Liver (tissue), 9 donors: ENCODE results near the gene MEF2A. TPM values are rescaled to one million over a fixed set of nuclear protein-coding genes. Genes with fewer than 3 reads are reported as not detected.

Experiments used
- DNase-seq: peaks from one replicate; pipeline ENCODE4 v3.0.0-alpha.2; 2017; ENCODE audit warnings: low spot score
- H3K27ac ChIP-seq, 2 donors: one replicate each; pipeline ENCODE4 v1.7.0; 2013; ENCODE audit warnings: inconsistent platforms in 2 of 2, low read length in 2 of 2, control low read depth in 1 of 2, low read depth in 1 of 2, mild to moderate bottlenecking in 1 of 2
- H3K27me3 ChIP-seq, 4 donors: one replicate each; pipeline versions ENCODE4 v1.6.1 to v1.7.0; 2013; ENCODE audit warnings: low read length in 3 of 4, inconsistent platforms in 1 of 4, mild to moderate bottlenecking in 1 of 4, moderate library complexity in 1 of 4; ENCODE audit not compliant: control insufficient read depth in 4 of 4, insufficient read depth in 4 of 4
- H3K36me3 ChIP-seq, 4 donors: one replicate each; pipeline versions ENCODE4 v1.6.1 to v1.7.0; 2013; ENCODE audit warnings: low read length in 3 of 4, mild to moderate bottlenecking in 3 of 4, low read depth in 1 of 4, moderate library complexity in 1 of 4; ENCODE audit not compliant: control insufficient read depth in 4 of 4, insufficient read depth in 3 of 4
- H3K4me1 ChIP-seq, 4 donors: one replicate each; pipeline versions ENCODE4 v1.6.1 to v1.7.0; 2013; ENCODE audit warnings: low read length in 3 of 4, mild to moderate bottlenecking in 3 of 4, moderate library complexity in 1 of 4; ENCODE audit not compliant: control insufficient read depth in 4 of 4, insufficient read depth in 4 of 4
- H3K4me3 ChIP-seq, 3 donors: one replicate each; pipeline versions ENCODE4 v1.6.1 to v1.7.0; 2013; ENCODE audit warnings: low read length in 3 of 3, control low read depth in 1 of 3, low read depth in 1 of 3, mild to moderate bottlenecking in 1 of 3
- H3K9ac ChIP-seq, 2 donors: one replicate each; pipeline ENCODE4 v1.7.0; 2013; ENCODE audit warnings: low read length in 2 of 2, mild to moderate bottlenecking in 2 of 2, moderate library complexity in 2 of 2, control low read depth in 1 of 2, low read depth in 1 of 2
- H3K9me3 ChIP-seq, 4 donors: one replicate each; pipeline versions ENCODE4 v1.6.1 to v1.7.0; 2013; ENCODE audit warnings: low read length in 3 of 4; ENCODE audit not compliant: control insufficient read depth in 4 of 4
- EGR1 ChIP-seq, 2 donors: IDR thresholded peaks; 2 replicates each; pipeline ENCODE4 v1.6.1; 2016 to 2018; ENCODE audit warnings: antibody characterized with exemption in 2 of 2, low read depth in 2 of 2
- FOXA1 ChIP-seq: IDR thresholded peaks from 2 replicates; pipeline ENCODE4 v1.6.1; 2016; ENCODE audit warnings: antibody characterized with exemption
- FOXA2 ChIP-seq: IDR thresholded peaks from 2 replicates; pipeline ENCODE4 v1.6.1; 2016; ENCODE audit warnings: antibody characterized with exemption
- GABPA ChIP-seq, 2 donors: IDR thresholded peaks in 1 of 2; conservative IDR thresholded peaks in 1 of 2; 2 replicates each; pipeline ENCODE4 v1.6.1; 2016; ENCODE audit warnings: antibody characterized with exemption in 2 of 2, mild to moderate bottlenecking in 1 of 2, moderate library complexity in 1 of 2
- HNF4G ChIP-seq: IDR thresholded peaks from 2 replicates; pipeline ENCODE4 v1.6.1; 2016; ENCODE audit warnings: antibody characterized with exemption
- JUND ChIP-seq, 2 donors: IDR thresholded peaks; 2 replicates each; pipeline ENCODE4 v1.6.1; 2016; ENCODE audit warnings: antibody characterized with exemption in 2 of 2
- NR2F2 ChIP-seq: IDR thresholded peaks from 2 replicates; pipeline ENCODE4 v1.6.1; 2016; ENCODE audit warnings: antibody characterized with exemption
- RAD21 ChIP-seq, 2 donors: IDR thresholded peaks; 2 replicates each; pipeline ENCODE4 v1.6.1; 2016; ENCODE audit warnings: antibody characterized with exemption in 2 of 2, mild to moderate bottlenecking in 2 of 2
- RXRA ChIP-seq, 2 donors: IDR thresholded peaks; 2 replicates each; pipeline ENCODE4 v1.6.1; 2017 to 2018; ENCODE audit warnings: antibody characterized with exemption in 2 of 2, mild to moderate bottlenecking in 1 of 2
- SP1 ChIP-seq: IDR thresholded peaks from 2 replicates; pipeline ENCODE4 v1.6.1; 2018; ENCODE audit warnings: antibody characterized with exemption, mild to moderate bottlenecking
- TAF1 ChIP-seq: conservative IDR thresholded peaks from 2 replicates; pipeline ENCODE4 v1.6.1; 2016; ENCODE audit warnings: antibody characterized with exemption, mild to moderate bottlenecking
- YY1 ChIP-seq: IDR thresholded peaks from 2 replicates; pipeline ENCODE4 v1.6.1; 2016; ENCODE audit warnings: antibody characterized with exemption, mild to moderate bottlenecking
- WGBS: extraction: QIAGEN DNeasy Blood & Tissue Kit; methylation state at CpG from one replicate; pipeline ENCODE4 v1.1.7; 2013; 5-methylcytosine and 5-hydroxymethylcytosine counted together
- polyA plus RNA-seq, 2 donors: library from polyadenylated mRNA; stranded (reverse) in 1 of 2; unstranded in 1 of 2; fragments of 200-250 nt in 1 of 2; fragments of >200 nt in 1 of 2; fragmentation: Nextera tagmentation in 1 of 2; extraction: Ambion mirVana in 1 of 2; gene quantifications; one replicate each; pipeline versions ENCODE4 v1.2.1 to v1.2.3, GENCODE V29; 2013 to 2015
- total RNA-seq, 2 donors: library from RNA; depleted of rRNA; stranded (reverse); fragments of >200 nt; gene quantifications; one replicate each; pipeline ENCODE4 v1.2.3, GENCODE V29; 2014
- TF ChIP-seq, protein P1 (sequence below): IDR thresholded peaks from 2 replicates; pipeline ENCODE4 v1.6.1; 2016; ENCODE audit warnings: antibody characterized with exemption
- TF ChIP-seq, protein P2 (sequence below): IDR thresholded peaks from 2 replicates; pipeline ENCODE4 v1.6.1; 2016; ENCODE audit warnings: antibody characterized with exemption
- TF ChIP-seq, protein P3 (sequence below): IDR thresholded peaks from 2 replicates; pipeline ENCODE4 v1.6.1; 2016; ENCODE audit warnings: antibody characterized with exemption
- TF ChIP-seq, protein P4 (sequence below): fragments of 150-350 bp; IDR thresholded peaks from 2 replicates; pipeline ENCODE4 v1.5.1; 2017; ENCODE audit warnings: improper control_type of control experiment, low read depth, low read length; ENCODE audit not compliant: missing input control
- TF ChIP-seq, protein P5 (sequence below): IDR thresholded peaks from 2 replicates; pipeline ENCODE4 v1.6.1; 2016; ENCODE audit warnings: antibody characterized with exemption, mild to moderate bottlenecking
- donor health status: healthy.
- donor health status: healthy.
- donor health status: healthy.
- donor health status: healthy.
- donor health status: healthy.

Gene MEF2A
- total and polyA plus RNA-seq, 4 donors = 8.5 to 45.9 (median 18.2) TPM

DNA sequence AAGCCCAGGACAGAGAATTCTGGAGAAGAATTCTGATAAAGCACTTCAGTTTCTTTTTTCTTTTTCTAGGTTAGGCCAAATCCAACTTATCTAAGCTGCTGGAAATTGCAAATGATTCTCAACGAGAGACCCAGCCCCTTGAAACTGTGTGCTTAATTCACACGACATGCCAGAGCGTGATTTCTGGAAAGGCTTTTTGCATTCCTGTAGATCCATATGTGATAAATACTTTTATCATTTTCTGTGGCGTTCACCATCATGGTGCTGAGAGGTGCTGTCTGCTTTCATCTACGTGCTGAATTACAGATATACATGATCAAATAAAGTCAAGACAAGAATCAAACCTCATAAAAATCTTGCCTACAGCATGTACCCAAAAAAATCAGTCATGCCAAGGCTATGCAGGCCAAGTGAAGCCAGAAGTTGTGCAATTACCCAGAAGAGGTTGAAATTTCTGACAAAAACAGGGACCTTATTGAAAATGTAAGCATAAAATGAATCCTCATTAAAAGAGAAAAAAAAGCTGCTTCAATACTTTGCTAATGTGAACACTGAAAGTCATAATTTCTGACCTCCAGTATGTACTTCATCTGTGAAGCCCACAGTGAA lies 10.8 kb upstream of the MEF2A start:
- H3K4me1 ChIP-seq = no peaks in the 10 kb centered on the region
- H3K4me3 ChIP-seq = no peak overlapping the region
- no peaks in the 10 kb centered on the region for H3K27me3 ChIP-seq
- WGBS = 83% methylated on average over 5 of the region's 5 CpGs
- H3K9ac ChIP-seq = no peak overlapping the region
- H3K36me3 ChIP-seq = no peaks in the 10 kb centered on the region
- H3K9me3 ChIP-seq = no peaks in the 10 kb centered on the region
- DNase-seq = no peak
- TF ChIP-seq, protein P1, sequence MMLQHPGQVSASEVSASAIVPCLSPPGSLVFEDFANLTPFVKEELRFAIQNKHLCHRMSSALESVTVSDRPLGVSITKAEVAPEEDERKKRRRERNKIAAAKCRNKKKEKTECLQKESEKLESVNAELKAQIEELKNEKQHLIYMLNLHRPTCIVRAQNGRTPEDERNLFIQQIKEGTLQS = no peak
- TF ChIP-seq TAF1 (no peak), NR2F2 (no peak), JUND (IDR thresholded peaks at IDR 0.05) (no peak), RAD21 (IDR thresholded peaks at IDR 0.05) (no peak), FOXA1 (no peak), YY1 (no peak), SP1 (no peak)
- TF ChIP-seq, protein P2, sequence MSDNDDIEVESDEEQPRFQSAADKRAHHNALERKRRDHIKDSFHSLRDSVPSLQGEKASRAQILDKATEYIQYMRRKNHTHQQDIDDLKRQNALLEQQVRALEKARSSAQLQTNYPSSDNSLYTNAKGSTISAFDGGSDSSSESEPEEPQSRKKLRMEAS = no peak
- TF ChIP-seq, protein P3, sequence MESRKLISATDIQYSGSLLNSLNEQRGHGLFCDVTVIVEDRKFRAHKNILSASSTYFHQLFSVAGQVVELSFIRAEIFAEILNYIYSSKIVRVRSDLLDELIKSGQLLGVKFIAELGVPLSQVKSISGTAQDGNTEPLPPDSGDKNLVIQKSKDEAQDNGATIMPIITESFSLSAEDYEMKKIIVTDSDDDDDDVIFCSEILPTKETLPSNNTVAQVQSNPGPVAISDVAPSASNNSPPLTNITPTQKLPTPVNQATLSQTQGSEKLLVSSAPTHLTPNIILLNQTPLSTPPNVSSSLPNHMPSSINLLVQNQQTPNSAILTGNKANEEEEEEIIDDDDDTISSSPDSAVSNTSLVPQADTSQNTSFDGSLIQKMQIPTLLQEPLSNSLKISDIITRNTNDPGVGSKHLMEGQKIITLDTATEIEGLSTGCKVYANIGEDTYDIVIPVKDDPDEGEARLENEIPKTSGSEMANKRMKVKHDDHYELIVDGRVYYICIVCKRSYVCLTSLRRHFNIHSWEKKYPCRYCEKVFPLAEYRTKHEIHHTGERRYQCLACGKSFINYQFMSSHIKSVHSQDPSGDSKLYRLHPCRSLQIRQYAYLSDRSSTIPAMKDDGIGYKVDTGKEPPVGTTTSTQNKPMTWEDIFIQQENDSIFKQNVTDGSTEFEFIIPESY = no peak
- TF ChIP-seq, protein P4, sequence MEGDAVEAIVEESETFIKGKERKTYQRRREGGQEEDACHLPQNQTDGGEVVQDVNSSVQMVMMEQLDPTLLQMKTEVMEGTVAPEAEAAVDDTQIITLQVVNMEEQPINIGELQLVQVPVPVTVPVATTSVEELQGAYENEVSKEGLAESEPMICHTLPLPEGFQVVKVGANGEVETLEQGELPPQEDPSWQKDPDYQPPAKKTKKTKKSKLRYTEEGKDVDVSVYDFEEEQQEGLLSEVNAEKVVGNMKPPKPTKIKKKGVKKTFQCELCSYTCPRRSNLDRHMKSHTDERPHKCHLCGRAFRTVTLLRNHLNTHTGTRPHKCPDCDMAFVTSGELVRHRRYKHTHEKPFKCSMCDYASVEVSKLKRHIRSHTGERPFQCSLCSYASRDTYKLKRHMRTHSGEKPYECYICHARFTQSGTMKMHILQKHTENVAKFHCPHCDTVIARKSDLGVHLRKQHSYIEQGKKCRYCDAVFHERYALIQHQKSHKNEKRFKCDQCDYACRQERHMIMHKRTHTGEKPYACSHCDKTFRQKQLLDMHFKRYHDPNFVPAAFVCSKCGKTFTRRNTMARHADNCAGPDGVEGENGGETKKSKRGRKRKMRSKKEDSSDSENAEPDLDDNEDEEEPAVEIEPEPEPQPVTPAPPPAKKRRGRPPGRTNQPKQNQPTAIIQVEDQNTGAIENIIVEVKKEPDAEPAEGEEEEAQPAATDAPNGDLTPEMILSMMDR = no peak
- H3K27ac ChIP-seq = no peak overlapping the region

DNA sequence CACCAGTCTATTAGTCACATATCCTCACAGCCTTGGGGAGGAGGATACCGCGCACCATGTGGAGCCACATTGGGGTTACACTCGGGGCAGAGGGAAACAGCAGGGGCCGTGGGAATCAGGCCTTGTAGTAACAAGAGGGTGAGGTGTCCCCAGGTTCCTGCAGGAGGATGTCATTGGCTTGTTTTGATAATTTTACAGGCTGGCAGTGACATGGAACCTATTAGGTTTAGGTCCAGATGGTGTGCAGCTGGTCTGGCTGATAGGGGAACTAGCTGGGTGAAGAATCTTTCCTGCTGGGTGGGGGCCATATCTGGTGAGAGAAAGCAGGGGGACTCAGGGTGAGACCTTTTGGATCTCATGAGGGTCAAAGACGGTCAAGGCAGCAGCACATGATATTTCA lies 9.8 kb upstream of the MEF2A start:
- TF ChIP-seq FOXA2 = no peak
- Histone ChIP-seq H3K4me3 (no peak overlapping the region), H3K36me3 (no peaks in the 10 kb centered on the region), H3K27me3 (no peaks in the 10 kb centered on the region), H3K27ac (no peak overlapping the region), H3K9ac (no peak overlapping the region), H3K9me3 (no peaks in the 10 kb centered on the region), H3K4me1 (no peaks in the 10 kb centered on the region)
- WGBS = 81% methylated on average over 5 of the region's 5 CpGs
- DNase-seq = no peak

DNA sequence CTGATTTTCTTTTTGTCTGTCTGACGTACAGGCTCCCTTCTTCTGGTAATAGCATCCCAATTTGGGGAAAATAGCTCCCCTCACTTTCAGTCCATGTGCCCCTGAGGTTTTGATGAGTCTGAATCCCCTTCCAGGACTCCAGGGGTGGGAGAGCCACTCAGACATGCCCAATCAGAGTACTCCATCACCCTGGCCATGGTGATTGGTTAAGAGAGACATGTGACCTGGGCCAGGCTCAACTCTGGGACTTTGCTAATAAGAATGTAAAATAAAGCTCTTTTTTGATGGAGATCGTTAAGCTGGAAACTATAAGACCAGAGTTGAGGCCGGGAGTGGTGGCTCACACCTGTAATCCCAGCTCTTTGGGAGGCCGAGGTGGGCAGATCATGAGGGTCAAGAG lies 9.2 kb upstream of the MEF2A start:
- Histone ChIP-seq H3K27ac (no peak overlapping the region), H3K9ac (no peak overlapping the region), H3K9me3 (no peaks in the 10 kb centered on the region), H3K4me3 (no peak overlapping the region), H3K36me3 (no peaks in the 10 kb centered on the region), H3K4me1 (no peaks in the 10 kb centered on the region), H3K27me3 (no peaks in the 10 kb centered on the region)
- no peak for TF ChIP-seq JUND (IDR thresholded peaks at IDR 0.05)
- TF ChIP-seq, protein P5, sequence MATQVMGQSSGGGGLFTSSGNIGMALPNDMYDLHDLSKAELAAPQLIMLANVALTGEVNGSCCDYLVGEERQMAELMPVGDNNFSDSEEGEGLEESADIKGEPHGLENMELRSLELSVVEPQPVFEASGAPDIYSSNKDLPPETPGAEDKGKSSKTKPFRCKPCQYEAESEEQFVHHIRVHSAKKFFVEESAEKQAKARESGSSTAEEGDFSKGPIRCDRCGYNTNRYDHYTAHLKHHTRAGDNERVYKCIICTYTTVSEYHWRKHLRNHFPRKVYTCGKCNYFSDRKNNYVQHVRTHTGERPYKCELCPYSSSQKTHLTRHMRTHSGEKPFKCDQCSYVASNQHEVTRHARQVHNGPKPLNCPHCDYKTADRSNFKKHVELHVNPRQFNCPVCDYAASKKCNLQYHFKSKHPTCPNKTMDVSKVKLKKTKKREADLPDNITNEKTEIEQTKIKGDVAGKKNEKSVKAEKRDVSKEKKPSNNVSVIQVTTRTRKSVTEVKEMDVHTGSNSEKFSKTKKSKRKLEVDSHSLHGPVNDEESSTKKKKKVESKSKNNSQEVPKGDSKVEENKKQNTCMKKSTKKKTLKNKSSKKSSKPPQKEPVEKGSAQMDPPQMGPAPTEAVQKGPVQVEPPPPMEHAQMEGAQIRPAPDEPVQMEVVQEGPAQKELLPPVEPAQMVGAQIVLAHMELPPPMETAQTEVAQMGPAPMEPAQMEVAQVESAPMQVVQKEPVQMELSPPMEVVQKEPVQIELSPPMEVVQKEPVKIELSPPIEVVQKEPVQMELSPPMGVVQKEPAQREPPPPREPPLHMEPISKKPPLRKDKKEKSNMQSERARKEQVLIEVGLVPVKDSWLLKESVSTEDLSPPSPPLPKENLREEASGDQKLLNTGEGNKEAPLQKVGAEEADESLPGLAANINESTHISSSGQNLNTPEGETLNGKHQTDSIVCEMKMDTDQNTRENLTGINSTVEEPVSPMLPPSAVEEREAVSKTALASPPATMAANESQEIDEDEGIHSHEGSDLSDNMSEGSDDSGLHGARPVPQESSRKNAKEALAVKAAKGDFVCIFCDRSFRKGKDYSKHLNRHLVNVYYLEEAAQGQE = no peak
- TF ChIP-seq, protein P3 = no peak
- TF ChIP-seq YY1 = no peak
- TF ChIP-seq HNF4G = no peak
- TF ChIP-seq RXRA (IDR thresholded peaks at IDR 0.05) = no peak
- TF ChIP-seq EGR1 (IDR thresholded peaks at IDR 0.05; ENCODE audit: low read depth in 2 of 2) = no peak
- TF ChIP-seq GABPA (IDR thresholded peaks at IDR 0.05 in 1 of 2, conservative IDR thresholded peaks at IDR 0.05 in 1 of 2) = no peak
- no peak for DNase-seq
- 95% methylated on average over 4 of the region's 4 CpGs for WGBS
